COLO668 (cell line): ENCODE measurements around the gene GDPD2.
A peak's percentile ranks its signal among the peaks of the same experiment; 100 is the strongest.
"Not testable (repeated sequence)": the region's sequence is repeated elsewhere in the genome, so short reads cannot be mapped to it uniquely, and the experiment has no call there.

Experiments
- DNase-seq: peaks from one replicate; lab custom pipeline; 2025; ENCODE audit not compliant: unreplicated experiment; lab: John Stamatoyannopoulos, UW

GDPD2 gene, protein sequence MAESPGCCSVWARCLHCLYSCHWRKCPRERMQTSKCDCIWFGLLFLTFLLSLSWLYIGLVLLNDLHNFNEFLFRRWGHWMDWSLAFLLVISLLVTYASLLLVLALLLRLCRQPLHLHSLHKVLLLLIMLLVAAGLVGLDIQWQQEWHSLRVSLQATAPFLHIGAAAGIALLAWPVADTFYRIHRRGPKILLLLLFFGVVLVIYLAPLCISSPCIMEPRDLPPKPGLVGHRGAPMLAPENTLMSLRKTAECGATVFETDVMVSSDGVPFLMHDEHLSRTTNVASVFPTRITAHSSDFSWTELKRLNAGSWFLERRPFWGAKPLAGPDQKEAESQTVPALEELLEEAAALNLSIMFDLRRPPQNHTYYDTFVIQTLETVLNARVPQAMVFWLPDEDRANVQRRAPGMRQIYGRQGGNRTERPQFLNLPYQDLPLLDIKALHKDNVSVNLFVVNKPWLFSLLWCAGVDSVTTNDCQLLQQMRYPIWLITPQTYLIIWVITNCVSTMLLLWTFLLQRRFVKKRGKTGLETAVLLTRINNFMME

DNA sequence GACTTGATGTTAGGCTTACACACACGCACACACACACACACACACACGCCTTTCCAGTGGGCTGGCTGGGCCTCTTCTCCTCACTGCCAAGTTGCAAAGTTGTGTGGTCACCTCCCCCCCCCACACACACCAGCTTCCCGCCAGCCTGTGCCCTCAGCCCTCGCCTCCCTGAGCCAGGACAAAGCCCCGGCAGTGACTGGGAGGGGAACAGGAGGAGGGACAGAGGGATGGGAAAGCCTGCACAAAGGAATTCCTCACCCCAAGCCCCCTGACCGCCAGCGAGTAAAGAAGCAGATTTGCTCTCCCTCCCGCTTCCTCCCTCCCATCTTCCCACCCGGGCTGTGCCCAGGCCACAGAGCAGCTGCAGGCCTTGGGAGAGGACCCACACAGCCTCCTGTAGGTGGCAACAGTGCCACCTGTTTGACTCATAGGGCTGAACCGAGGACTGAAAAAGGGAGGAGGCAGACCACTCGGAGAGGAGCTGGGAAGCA, at the start of gene GDPD2:
Gene GDPD2 (plus strand): TSS at position 464 of the 491 bp plus-strand sequence. CDS start 1,671 bp downstream, outside the sequence.
- peak; percentile 23 for DNase-seq

DNA sequence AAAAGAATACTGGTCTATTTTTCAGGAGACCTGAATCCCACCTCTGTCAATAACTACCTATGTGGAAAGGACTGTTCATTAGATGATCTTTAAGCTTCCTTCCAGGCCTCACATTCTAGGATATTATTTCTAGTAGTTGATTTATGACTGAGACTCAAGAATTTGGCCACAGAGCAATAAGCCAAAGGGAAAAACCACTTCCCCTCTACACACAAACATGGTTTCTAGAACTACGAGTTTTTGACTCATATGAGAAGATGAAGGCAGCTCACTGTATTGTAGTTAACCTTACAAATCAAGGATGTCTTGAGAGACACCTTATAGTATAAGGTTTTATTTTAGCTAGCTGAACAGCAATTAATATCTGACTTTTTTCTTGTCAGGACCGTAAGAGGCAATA, 36.9 kb upstream of the GDPD2 start:
- no peak for DNase-seq

DNA sequence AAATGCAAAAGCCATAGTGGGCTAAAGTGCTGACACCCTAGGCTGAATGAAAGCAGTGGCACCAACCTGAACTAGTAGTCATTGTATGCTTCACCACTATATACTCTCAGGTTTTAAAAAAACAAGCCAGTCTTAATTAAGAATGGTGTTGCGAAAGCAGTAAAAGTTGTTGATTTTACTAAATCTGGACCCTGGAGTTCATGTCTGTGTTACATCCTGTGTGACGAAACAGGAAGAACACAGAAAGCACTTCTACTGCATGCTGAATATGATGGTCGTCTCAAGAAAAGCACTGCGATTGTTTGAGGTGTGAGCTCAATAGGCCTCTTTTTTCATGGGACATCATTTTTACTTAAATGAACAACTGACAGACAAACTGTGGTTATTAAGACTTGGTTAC, 24.2 kb upstream of the GDPD2 start:
- no peak for DNase-seq

- DNase-seq = not testable (repeated sequence)
These were observed 22.9 kb upstream of the GDPD2 start for GRCh38 chrX:70400181-70400580.

DNA sequence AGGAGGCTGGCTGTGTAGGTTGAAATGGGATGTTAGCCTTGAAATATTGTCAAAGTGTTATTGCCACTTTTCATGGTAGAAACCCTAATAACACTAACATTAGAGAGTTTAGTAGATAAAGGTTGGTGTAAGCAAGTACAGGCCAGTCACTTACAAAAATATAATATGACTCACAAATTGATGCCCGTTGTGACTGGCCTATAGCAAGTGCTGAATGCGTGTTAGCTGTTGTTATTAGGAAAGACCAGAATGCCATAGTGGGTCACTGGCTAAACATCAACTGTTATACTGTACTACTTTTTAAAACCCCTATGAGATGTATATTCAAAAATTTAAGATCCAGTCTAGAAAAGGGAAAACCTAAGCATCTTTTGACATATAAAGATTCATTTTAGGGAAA, 20.4 kb upstream of the GDPD2 start:
- no peak for DNase-seq

GRCh38 chrX:70405003-70405402, 18.1 kb upstream of the GDPD2 start:
- no peak for DNase-seq

GRCh38 chrX:70410921-70411320, 12.2 kb upstream of the GDPD2 start:
- DNase-seq = no peak

GRCh38 chrX:70411475-70411874, 11.6 kb upstream of the GDPD2 start:
- no peak for DNase-seq

GRCh38 chrX:70421618-70422017, 1.5 kb upstream of the GDPD2 start:
- no peak for DNase-seq

GRCh38 chrX:70423936-70424675, 992 bp downstream of the GDPD2 start:
- DNase-seq = no peak

DNA sequence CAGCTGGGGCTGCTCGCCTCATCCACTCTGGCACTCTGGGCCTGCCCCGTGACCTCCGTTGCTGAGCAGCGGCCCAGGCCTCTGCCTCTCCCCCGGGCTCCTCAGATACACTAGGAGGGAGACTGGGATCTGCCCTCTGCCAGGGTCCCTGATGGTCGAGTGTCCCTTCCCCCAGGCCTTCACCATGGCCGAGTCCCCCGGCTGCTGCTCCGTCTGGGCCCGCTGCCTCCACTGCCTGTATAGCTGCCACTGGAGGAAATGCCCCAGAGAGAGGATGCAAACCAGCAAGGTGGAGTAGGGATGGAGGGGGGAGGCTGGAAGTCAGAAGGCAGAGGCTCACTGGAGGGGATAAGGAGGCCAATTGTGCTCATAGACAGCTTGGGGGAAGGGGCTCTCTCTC, 1.7 kb downstream of the GDPD2 start:
- no peak for DNase-seq

GRCh38 chrX:70426286-70427278, 3.5 kb downstream of the GDPD2 start:
- DNase-seq = no peak

GRCh38 chrX:70427365-70427764, 4.3 kb downstream of the GDPD2 start:
- DNase-seq = no peak

DNA sequence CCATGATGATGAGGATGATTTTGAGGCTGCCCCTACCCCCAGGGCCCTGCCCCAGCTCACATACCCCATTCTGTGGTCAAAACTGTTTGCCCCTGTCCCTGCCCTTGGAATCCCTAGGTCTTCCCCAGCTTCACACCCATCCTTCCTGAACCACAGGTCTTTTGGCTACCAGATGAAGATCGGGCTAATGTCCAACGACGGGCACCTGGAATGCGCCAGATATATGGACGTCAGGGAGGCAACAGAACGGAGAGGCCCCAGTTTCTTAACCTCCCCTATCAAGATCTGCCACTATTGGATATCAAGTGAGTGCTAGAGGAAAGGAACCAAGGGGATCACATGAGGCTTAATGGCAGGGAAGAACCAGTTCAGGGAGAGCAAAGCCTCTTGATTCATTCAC, 6.6 kb downstream of the GDPD2 start:
- no peak for DNase-seq

- DNase-seq = no peak
These were observed 10.1 kb downstream of the GDPD2 start for GRCh38 chrX:70432936-70433847.

GRCh38 chrX:70433848-70434351, 10.8 kb downstream of the GDPD2 start:
- peak; percentile 78 for DNase-seq

GRCh38 chrX:70434352-70434866, 11.3 kb downstream of the GDPD2 start:
- DNase-seq = peak; percentile 93

- DNase-seq = no peak
These were observed 11.9 kb downstream of the GDPD2 start for GRCh38 chrX:70434914-70435586.

- peak; percentile 4 for DNase-seq
These were observed 13.2 kb downstream of the GDPD2 start for GRCh38 chrX:70436343-70436742.
